Duodenal mucosa (tissue), 2 donors: ENCODE results near the gene ALKBH5.
A peak's percentile ranks its signal among the peaks of the same experiment; 100 is the strongest.

Experiments
- H3K27ac ChIP-seq: one replicate; pipeline ENCODE4 v1.7.0; 2013; ENCODE audit warnings: low read depth, low read length
- H3K27me3 ChIP-seq, 2 donors: one replicate each; pipeline ENCODE4 v1.7.0; 2013; ENCODE audit warnings: low read length in 2 of 2, control low read depth in 1 of 2; ENCODE audit not compliant: insufficient read depth in 2 of 2, control insufficient read depth in 1 of 2
- H3K36me3 ChIP-seq, 2 donors: one replicate each; pipeline ENCODE4 v1.7.0; 2013; ENCODE audit warnings: low read length in 2 of 2, control low read depth in 1 of 2; ENCODE audit not compliant: insufficient read depth in 2 of 2, control insufficient read depth in 1 of 2
- H3K4me1 ChIP-seq, 2 donors: one replicate each; pipeline ENCODE4 v1.7.0; 2013; ENCODE audit warnings: low read length in 2 of 2, control low read depth in 1 of 2; ENCODE audit not compliant: insufficient read depth in 2 of 2, control insufficient read depth in 1 of 2
- H3K4me3 ChIP-seq, 2 donors: one replicate each; pipeline ENCODE4 v1.7.0; 2013; ENCODE audit warnings: low read length in 2 of 2, low read depth in 1 of 2
- H3K9ac ChIP-seq, 2 donors: one replicate each; pipeline ENCODE4 v1.7.0; 2013; ENCODE audit warnings: low read length in 2 of 2, low read depth in 1 of 2
- H3K9me3 ChIP-seq, 2 donors: one replicate each; pipeline ENCODE4 v1.7.0; 2013; ENCODE audit warnings: low read length in 2 of 2, control low read depth in 1 of 2; ENCODE audit not compliant: control insufficient read depth in 1 of 2

The ALKBH5 gene

DNA sequence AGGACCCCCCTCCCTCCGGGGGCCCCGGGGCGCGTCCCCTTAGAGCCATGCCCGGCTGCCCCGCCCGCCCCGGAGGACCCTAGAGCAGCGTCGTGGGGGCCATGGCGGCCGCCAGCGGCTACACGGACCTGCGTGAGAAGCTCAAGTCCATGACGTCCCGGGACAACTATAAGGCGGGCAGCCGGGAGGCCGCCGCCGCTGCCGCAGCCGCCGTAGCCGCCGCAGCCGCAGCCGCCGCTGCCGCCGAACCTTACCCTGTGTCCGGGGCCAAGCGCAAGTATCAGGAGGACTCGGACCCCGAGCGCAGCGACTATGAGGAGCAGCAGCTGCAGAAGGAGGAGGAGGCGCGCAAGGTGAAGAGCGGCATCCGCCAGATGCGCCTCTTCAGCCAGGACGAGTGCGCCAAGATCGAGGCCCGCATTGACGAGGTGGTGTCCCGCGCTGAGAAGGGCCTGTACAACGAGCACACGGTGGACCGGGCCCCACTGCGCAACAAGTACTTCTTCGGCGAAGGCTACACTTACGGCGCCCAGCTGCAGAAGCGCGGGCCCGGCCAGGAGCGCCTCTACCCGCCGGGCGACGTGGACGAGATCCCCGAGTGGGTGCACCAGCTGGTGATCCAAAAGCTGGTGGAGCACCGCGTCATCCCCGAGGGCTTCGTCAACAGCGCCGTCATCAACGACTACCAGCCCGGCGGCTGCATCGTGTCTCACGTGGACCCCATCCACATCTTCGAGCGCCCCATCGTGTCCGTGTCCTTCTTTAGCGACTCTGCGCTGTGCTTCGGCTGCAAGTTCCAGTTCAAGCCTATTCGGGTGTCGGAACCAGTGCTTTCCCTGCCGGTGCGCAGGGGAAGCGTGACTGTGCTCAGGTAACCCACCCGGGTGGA lies 759 bp downstream of the ALKBH5 start:
- H3K9ac ChIP-seq: peak overlapping the region; percentile 90 to 93
- no peaks in the 10 kb centered on the region for H3K27me3 ChIP-seq
- peak overlapping the region; percentile 99 for H3K27ac ChIP-seq
- peaks cover 44 to 55% of the 10 kb centered on the region in 2 donors for H3K4me1 ChIP-seq
- peaks cover 0 to 6% of the 10 kb centered on the region in 2 donors for H3K36me3 ChIP-seq
- H3K9me3 ChIP-seq: no peaks in the 10 kb centered on the region
- peak overlapping the region; percentile 78 to 96 for H3K4me3 ChIP-seq

DNA sequence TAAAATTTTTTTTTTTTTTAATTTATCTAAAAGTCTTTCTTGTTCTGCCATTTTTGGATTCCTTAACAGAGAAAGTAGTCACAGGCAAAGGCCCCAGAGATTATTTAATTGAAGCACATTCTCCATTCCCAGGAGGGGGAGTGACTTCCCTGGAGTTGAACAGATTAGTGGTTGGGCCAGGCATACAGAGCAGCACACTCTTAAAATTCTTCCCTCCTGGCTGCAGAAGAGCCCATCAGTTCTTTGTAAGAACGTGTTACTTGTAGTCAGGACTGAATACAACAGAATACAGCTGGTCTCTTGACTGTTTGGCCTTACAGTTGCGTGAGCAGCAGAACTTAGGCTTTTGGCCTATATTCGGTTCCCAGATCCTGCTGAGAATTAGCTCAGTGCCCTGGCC lies 1.8 kb downstream of the ALKBH5 start:
- no peaks in the 10 kb centered on the region for H3K27me3 ChIP-seq
- peak overlapping the region; percentile 66 to 96 for H3K4me3 ChIP-seq
- H3K9ac ChIP-seq: peak overlapping the region; percentile 59 to 90
- H3K9me3 ChIP-seq: no peaks in the 10 kb centered on the region
- peaks cover 53 to 65% of the 10 kb centered on the region in 2 donors for H3K4me1 ChIP-seq
- no peak overlapping the region for H3K27ac ChIP-seq
- H3K36me3 ChIP-seq: peaks cover 0 to 13% of the 10 kb centered on the region in 2 donors

DNA sequence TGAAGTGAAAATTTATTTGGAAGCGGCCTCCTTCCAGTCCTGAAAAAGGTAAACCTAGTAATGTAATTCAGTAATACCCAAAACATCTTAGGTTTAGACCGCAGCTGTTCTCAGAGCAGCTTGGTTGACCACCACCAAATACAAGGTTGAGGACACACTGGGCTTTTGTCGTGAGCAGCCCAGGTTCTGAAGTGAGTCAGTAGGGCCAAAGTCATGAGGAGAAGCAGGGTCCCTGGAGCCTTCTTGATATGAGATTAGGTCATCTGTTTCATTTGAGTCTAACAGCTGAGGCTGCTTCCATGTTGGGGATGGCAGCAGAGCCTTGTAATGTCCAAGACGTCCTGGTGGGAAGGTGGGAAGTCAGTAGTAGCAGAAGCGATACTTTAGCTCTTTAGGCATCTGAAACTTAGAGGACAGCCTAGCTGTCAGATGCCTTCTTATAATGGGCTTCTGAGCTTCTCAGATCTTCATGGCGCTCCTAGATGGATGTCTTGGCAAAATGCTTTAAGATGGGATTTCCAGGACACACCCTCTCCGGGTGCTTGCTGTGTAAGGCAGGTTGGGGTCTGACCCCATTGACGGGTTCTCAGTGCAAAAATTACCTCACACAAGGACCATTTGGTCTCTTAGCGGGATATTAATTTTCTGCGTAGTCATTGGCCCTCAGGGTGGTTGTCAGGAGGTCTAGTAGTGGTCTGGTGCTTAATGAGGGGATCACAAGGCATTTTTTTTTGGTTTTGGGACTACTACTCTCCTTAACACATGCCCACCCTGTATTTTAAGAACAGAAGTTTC lies 2.4 kb downstream of the ALKBH5 start:
- no peaks in the 10 kb centered on the region for H3K27me3 ChIP-seq
- H3K4me1 ChIP-seq: peaks cover 59 to 71% of the 10 kb centered on the region in 2 donors
- no peaks in the 10 kb centered on the region for H3K9me3 ChIP-seq
- H3K4me3 ChIP-seq: peak overlapping the region; percentile 66 to 96
- H3K27ac ChIP-seq: no peak overlapping the region
- peak overlapping the region; percentile 59 to 90 for H3K9ac ChIP-seq
- peaks cover 0 to 13% of the 10 kb centered on the region in 2 donors for H3K36me3 ChIP-seq

- Histone ChIP-seq H3K36me3 (peaks cover 0 to 13% of the 10 kb centered on the region in 2 donors), H3K9ac (peak overlapping the region; percentile 3 to 90), H3K9me3 (no peaks in the 10 kb centered on the region), H3K4me3 (peak overlapping the region; percentile 66 to 96), H3K27me3 (no peaks in the 10 kb centered on the region), H3K27ac (no peak overlapping the region), H3K4me1 (peaks cover 62 to 77% of the 10 kb centered on the region in 2 donors)
Measured at GRCh38 chr17:18186627-18186982, 3.0 kb downstream of the ALKBH5 start.

DNA sequence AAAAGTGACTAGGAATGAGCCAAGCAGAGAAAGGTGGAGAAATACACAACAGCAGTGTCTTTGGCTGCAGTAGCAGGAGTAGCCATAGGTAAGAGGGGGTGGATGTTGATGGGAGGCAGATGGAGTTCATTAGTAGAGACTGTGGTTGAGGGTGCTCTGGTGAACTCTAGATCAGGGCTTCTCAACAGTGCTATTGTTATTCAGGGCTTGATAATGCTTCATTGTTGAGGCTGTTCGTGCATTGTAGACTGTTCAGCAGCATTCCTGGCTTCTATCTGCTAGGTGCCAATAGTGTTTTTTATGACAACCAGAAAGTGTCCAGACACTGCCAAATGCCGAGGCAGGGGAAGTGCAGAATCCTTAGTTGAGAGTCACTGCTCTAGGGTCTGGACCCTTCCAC lies 3.6 kb downstream of the ALKBH5 start:
- H3K4me1 ChIP-seq: peaks cover 61 to 75% of the 10 kb centered on the region in 2 donors
- H3K4me3 ChIP-seq: peak overlapping the region; percentile 66 to 96
- H3K36me3 ChIP-seq: peaks cover 5 to 13% of the 10 kb centered on the region in 2 donors
- H3K27me3 ChIP-seq: no peaks in the 10 kb centered on the region
- peak overlapping the region; percentile 3 to 90 for H3K9ac ChIP-seq
- H3K9me3 ChIP-seq: no peaks in the 10 kb centered on the region
- no peak overlapping the region for H3K27ac ChIP-seq

GRCh38 chr17:18187821-18188761 lies 4.5 kb downstream of the ALKBH5 start:
- H3K27me3 ChIP-seq: no peaks in the 10 kb centered on the region
- no peaks in the 10 kb centered on the region for H3K9me3 ChIP-seq
- H3K9ac ChIP-seq: peak overlapping the region; percentile 3 to 90
- H3K36me3 ChIP-seq: peaks cover 5 to 13% of the 10 kb centered on the region in 2 donors
- peak overlapping the region; percentile 66 to 96 for H3K4me3 ChIP-seq
- H3K4me1 ChIP-seq: peaks cover 58 to 71% of the 10 kb centered on the region in 2 donors
- H3K27ac ChIP-seq: no peak overlapping the region

- H3K27me3 ChIP-seq: no peaks in the 10 kb centered on the region
- H3K9ac ChIP-seq: no peak overlapping the region
- no peak overlapping the region for H3K27ac ChIP-seq
- peaks cover 54 to 58% of the 10 kb centered on the region in 2 donors for H3K4me1 ChIP-seq
- H3K36me3 ChIP-seq: peaks cover 16 to 31% of the 10 kb centered on the region in 2 donors
- H3K9me3 ChIP-seq: no peaks in the 10 kb centered on the region
- peak overlapping the region in 1 of 2 donors; percentile 30 for H3K4me3 ChIP-seq
Measured at GRCh38 chr17:18190628-18191235, 7.1 kb downstream of the ALKBH5 start.

DNA sequence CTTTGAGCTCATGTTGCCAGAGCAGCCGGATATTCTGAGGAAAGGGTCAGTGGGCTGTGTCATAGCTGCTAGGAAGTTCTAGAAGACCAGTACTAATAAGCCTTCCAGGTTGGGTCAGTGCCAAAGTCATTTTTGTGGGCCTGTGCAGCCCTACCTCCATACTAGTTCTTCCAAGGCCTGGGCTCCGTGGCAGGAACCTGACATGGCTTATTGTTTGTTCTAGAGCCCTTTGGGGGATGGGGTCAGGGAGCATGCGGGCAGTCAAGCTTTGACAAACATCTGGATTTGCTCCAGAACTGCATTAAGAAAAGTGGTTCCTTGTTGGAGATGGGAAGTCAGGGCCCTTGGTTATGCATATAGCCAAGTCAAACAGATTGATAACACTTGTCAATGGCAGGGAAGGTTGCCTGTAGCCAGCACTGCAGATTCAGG lies 7.6 kb downstream of the ALKBH5 start:
- no peak overlapping the region for H3K27ac ChIP-seq
- H3K4me1 ChIP-seq: peaks cover 49 to 53% of the 10 kb centered on the region in 2 donors
- H3K9ac ChIP-seq: no peak overlapping the region
- H3K9me3 ChIP-seq: no peaks in the 10 kb centered on the region
- no peak overlapping the region for H3K4me3 ChIP-seq
- no peaks in the 10 kb centered on the region for H3K27me3 ChIP-seq
- peaks cover 16 to 36% of the 10 kb centered on the region in 2 donors for H3K36me3 ChIP-seq

DNA sequence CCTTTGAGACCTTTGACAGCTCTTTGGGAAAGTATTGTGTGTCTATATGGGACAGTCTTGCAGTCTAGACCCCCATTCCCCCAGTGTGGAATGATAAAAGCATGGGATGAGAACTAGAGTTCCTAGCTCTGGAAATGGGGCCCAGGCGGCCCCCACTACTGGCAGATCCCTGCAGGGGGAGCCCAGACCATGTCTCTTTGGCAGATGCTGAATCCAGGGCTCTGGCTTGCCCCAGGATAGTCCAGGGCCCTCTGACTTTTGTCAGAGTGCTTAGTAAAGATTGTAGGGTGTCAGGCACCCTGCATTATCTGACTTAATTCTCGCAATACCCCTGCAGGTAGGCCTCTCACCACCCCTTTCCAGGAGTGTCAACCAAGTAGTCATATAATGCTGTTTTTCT lies 8.3 kb downstream of the ALKBH5 start:
- H3K4me3 ChIP-seq: no peak overlapping the region
- no peaks in the 10 kb centered on the region for H3K9me3 ChIP-seq
- no peak overlapping the region for H3K27ac ChIP-seq
- peaks cover 42 to 46% of the 10 kb centered on the region in 2 donors for H3K4me1 ChIP-seq
- H3K9ac ChIP-seq: no peak overlapping the region
- H3K27me3 ChIP-seq: no peaks in the 10 kb centered on the region
- H3K36me3 ChIP-seq: peaks cover 18 to 43% of the 10 kb centered on the region in 2 donors
